ENCODE results near the gene USP17L25. TPM values are rescaled to one million over a fixed set of nuclear protein-coding genes. Genes with fewer than 3 reads are reported as not detected.
"Not testable (repeated sequence)": the region's sequence is repeated elsewhere in the genome, so short reads cannot be mapped to it uniquely, and the experiment has no call there.

The USP17L25 gene
- total RNA-seq, 1 experiment from 2014 or later, result not detected

DNA sequence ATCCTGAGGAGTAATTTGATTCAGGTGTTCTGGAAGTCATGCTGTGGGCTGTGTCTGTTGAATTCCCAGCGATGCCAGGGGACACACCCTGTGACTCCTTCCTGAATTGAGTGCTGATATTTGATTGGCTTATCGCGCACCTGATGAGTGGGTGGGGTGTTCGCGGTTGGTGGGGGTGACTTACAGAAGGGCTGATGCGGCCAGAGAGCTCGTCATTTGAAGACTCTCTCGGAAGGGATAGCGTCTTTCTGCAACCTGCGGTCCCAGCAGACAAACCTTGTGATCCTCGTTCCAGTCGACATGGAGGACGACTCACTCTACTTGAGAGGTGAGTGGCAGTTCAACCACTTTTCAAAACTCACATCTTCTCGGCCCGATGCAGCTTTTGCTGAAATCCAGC is 33.1 kb downstream of the USP17L25 start, which contains the start of gene USP17L30:
USP17L30 (plus strand) TSS at position 301 of the 400 bp plus-strand sequence; CDS start at position 301, 0 bp downstream.
- BruUV-seq (replicated peaks); H3K4me1 Mint-ChIP-seq (ENCODE audit: insufficient read depth, unreplicated experiment): not testable (repeated sequence)

DNA sequence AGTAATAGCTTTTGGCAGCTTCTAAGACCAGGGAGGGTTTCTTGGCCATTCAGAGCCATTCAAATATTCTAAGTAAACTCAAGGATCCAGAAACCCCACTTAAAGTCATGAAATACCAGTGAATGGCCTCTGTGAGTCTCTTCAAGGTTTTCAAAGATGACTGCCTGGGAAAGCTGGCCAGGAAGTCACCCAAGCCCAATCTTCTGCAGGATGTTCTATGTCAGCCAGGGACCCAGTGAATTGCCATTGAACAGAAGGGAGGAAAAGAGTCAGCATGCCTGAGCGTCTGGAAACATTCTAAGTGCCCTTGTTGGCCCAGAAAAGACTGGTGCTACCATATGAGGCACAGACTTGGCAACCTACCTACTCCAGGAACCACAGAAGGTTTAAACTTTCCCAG is 50.2 kb downstream of the USP17L25 start:
- CTCF ChIA-PET; POLR2A ChIA-PET; H3K27ac Mint-ChIP-seq (ENCODE audit: low read depth, unreplicated experiment); DNase-seq (ENCODE audit: unreplicated experiment); BruUV-seq (replicated peaks); H3K27me3 Mint-ChIP-seq (ENCODE audit: insufficient read depth, unreplicated experiment); H3K36me3 Mint-ChIP-seq (ENCODE audit: insufficient read depth, unreplicated experiment); H3K4me3 Mint-ChIP-seq (ENCODE audit: unreplicated experiment); H3K9me3 Mint-ChIP-seq (ENCODE audit: unreplicated experiment); intact Hi-C loops (cut with micrococcal nuclease); H3K4me1 Mint-ChIP-seq (ENCODE audit: insufficient read depth, unreplicated experiment): not testable (repeated sequence)

More for the DNA sequence above, 33.1 kb downstream of the USP17L25 start, which contains the start of gene USP17L30:
- DNase-seq (ENCODE audit: unreplicated experiment); H3K9me3 Mint-ChIP-seq (ENCODE audit: unreplicated experiment); intact Hi-C loops (cut with micrococcal nuclease); H3K36me3 Mint-ChIP-seq (ENCODE audit: insufficient read depth, unreplicated experiment); H3K27me3 Mint-ChIP-seq (ENCODE audit: insufficient read depth, unreplicated experiment); POLR2A ChIA-PET; CTCF ChIA-PET; H3K27ac Mint-ChIP-seq (ENCODE audit: low read depth, unreplicated experiment); H3K4me3 Mint-ChIP-seq (ENCODE audit: unreplicated experiment): not testable (repeated sequence)

Other genes with a start within 250 kb of the USP17L25 start
- not detected in 2 replicates for gene FAM90A26, start 159.5 kb upstream of the USP17L25 start, total RNA-seq (2022)
- not detected in 2 replicates for gene USP17L10, start 119.3 kb upstream of the USP17L25 start, total RNA-seq (2022)
- not detected in 2 replicates for gene USP17L11, start 114.5 kb upstream of the USP17L25 start, total RNA-seq (2022)
- not detected in 2 replicates for gene USP17L12, start 109.8 kb upstream of the USP17L25 start, total RNA-seq (2022)
- gene USP17L13, start 105.0 kb upstream of the USP17L25 start, total RNA-seq (2022), result not detected in 2 replicates
- gene USP17L15, start 95.5 kb upstream of the USP17L25 start, total RNA-seq (2022), result not detected in 2 replicates
- gene USP17L17, start 86.0 kb upstream of the USP17L25 start, total RNA-seq (2022), result not detected in 2 replicates
- gene USP17L18, start 81.3 kb upstream of the USP17L25 start, total RNA-seq (2022), result not detected in 2 replicates
- not detected in 2 replicates for gene USP17L19, start 76.5 kb upstream of the USP17L25 start, total RNA-seq (2022)
- gene USP17L20, start 71.8 kb upstream of the USP17L25 start, total RNA-seq (2022), result not detected in 2 replicates
- gene USP17L21, start 67.0 kb upstream of the USP17L25 start, total RNA-seq (2022), result not detected in 2 replicates
- gene USP17L22, start 62.3 kb upstream of the USP17L25 start, total RNA-seq (2022), result not detected in 2 replicates
- gene USP17L24, start 4.7 kb upstream of the USP17L25 start, total RNA-seq (2022), result not detected in 2 replicates
- gene USP17L26, start 4.7 kb downstream of the USP17L25 start, total RNA-seq (2022), result not detected in 2 replicates
- gene USP17L5, start 9.5 kb downstream of the USP17L25 start, total RNA-seq (2022), result not detected in 2 replicates
- gene USP17L27, start 14.2 kb downstream of the USP17L25 start, total RNA-seq (2022), result not detected in 2 replicates
- gene USP17L28, start 19.0 kb downstream of the USP17L25 start, total RNA-seq (2022), result not detected in 2 replicates
- not detected in 2 replicates for gene USP17L29, start 23.7 kb downstream of the USP17L25 start, total RNA-seq (2022)
- not detected in 2 replicates for gene USP17L30, start 33.2 kb downstream of the USP17L25 start, total RNA-seq (2022)
- gene DEFB131A, start 114.5 kb downstream of the USP17L25 start, total RNA-seq (2022), result not detected in 2 replicates

Data from MCF 10A (cell line).